ENCODE measurements around the gene SFTPD. TPM values are rescaled to one million over a fixed set of nuclear protein-coding genes. Genes with fewer than 3 reads are reported as not detected.
"Not testable (repeated sequence)": the region's sequence is repeated elsewhere in the genome, so short reads cannot be mapped to it uniquely, and the experiment has no call there.

The SFTPD gene
- 0.52 TPM for total RNA-seq

DNA sequence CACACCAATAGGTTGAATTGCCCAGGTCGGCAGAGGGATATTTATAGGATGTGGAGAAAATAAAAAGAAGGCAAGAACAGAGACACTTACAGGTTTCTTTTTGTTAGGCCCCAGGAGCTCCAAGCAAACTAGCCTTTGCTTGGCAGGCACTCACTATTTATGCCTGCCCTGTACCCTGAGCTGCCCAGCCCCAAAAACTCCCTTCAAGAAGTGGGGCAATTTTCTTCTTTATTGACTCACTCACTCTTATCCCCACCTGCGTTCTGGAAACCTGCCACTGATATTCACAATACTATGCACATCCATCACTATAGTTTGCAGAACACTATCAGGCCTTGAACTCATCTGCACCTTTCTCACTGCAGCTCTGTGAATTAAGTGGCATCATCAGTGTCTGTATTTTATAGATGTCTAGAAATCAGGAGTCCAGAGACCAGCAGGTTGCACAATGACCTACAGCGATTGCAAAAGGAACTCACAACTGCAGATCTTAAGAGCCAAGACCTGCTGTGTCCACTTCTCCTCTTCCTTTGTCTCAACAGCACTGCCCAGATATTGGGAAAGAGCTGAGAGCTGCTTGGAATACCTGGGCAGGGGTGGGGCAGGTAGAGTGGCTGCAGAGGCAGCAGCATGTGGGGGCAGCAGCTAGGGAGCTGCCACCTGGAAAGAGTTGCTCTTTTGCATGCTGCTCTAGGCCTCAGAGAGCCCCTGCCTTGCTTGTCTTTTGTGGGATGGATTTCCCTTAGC is at the start of gene SFTPD:
TSS of gene SFTPD (minus strand) at position 130 of the 747 bp plus-strand sequence. CDS start 2,446 bp downstream, outside the sequence.
- DNase-seq (ENCODE audit: low spot score), result no peak

DNA sequence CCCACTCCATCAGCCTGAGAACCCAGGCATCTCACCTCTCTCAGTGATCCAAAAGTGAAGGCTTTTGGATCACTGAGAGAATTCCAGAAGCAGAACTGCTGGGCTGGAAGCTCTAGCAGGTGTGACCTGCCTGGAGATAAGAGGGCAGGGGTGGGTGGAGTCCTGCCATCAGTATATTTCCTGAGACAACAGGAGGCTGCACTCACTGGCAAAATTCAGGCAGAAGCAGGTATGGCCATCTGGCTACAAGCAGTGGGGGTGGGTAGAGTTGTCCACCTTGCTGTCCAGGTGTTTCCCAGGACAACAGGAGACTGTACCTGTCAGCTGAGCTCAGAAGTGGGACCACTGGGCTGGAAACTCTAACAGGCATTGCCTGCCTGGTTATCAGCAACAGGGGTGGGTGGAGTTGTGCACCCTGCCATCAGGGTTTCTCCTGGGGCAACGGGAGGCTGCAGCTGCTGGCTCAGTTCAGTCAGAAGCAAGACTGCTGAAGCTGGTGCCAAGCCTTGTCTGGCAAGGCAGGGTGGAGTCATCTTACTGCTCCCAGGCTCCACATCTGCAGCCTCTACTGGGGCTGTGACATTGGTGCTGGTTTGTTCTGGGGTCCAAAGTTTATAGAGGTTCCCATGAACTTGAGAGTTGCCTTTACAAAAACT is 47.2 kb upstream of the SFTPD start:
- DNase-seq (ENCODE audit: low spot score), result no peak

DNA sequence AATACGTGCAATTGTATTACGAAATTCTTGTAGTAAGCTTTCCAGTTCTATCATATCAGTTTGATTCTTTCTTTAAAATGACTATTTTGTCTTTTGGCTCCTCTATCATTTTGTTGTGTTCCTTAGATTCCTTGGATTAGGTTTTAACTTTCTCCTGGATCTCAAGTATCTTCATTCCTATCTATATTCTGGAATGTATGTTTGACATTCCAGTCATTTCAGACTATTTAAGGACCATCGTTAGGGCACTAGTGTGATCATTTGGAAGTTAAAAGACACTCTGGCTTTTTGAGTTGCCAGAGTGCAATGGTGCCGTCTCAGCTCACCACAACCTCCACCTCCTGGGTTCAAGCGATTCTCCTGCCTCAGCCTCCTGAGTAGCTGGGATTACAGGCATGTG is 45.7 kb upstream of the SFTPD start:
- no peak for DNase-seq (ENCODE audit: low spot score)

DNA sequence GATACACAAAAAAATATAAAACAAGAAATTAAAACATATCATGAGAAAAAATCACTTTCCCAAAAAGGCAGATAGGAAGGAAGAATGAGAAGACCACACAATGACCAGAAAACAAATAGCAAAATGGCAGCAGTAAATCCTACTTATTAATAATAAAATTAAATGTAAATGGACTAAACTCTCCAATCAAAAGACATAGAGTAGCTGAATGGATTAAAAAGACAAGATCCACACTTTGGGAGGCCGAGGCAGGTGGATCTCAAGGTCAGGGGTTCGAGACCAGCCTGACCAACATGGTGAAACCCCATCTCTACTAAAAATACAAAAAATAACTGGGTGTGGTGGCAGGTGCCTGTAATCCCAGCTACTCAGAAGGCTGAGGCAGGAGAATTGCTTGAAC is 39.3 kb upstream of the SFTPD start:
- DNase-seq (ENCODE audit: low spot score), result not testable (repeated sequence)

DNA sequence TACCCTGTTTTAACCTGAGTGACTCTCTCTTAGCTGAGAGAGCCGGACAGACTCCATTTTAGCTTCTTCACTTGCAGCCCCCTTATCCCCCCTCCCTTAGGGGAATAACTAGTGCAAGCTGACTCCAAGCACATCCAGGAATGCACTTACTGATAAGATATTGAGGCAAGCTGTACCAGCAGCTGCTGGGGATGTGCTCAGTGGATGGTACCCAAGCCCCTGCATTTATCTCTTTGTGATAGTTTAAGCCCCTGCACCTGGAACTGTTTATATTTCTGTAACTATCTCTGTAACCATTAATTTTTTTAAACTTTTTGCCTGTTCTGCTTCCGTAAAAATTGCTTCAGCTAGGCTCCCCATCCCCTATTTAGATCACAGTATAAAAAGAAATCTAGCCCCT is 37.8 kb upstream of the SFTPD start:
- DNase-seq (ENCODE audit: low spot score), result not testable (repeated sequence)

DNA sequence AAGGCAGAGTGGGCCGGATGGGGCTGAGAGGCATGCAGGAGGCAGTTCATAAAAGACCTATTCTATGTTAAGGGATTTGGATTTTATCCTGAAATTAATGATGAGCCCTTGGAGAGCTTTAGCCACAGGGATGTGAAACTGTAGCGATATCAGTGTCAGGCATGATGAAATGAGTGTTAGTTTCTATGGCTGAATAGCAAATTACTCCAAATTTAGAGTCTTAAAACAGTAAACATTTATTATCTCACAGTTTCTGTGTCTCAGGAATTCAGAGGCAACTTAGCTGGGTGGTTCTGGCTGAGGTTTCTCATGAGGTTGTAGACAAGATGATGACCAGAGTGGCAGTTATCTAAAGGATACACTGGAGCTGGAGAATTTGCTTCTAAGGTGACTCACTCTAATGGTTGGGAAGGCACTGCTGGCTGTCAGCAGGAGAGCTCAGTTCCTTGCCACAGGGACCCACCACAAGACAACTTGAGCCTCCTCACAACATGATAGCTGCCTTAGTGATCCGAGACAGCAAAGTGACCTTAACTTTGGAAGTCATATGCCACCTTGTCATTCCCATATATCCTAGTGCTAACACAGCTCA is 36.7 kb upstream of the SFTPD start:
- DNase-seq (ENCODE audit: low spot score), result no peak

DNA sequence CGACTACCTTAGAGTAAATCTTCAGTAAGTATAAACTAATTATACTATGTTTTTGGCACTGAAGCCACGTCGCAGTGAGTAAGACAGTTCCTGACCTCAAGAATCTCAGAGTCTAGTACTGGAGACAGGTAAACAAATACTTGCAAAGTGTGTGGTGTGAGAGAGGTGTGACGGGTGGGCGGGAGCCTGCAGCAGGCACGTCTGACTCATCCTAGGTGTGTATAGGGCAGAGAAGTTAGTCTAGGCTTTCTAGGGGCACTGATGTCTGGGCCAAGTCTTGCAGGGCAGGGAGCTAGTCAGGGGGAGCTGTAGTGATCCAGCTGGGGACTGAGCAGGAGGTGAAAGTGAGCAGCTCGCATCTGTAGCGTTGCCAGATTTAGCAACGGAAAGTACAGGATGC is 35.9 kb upstream of the SFTPD start:
- DNase-seq (ENCODE audit: low spot score), result no peak

DNA sequence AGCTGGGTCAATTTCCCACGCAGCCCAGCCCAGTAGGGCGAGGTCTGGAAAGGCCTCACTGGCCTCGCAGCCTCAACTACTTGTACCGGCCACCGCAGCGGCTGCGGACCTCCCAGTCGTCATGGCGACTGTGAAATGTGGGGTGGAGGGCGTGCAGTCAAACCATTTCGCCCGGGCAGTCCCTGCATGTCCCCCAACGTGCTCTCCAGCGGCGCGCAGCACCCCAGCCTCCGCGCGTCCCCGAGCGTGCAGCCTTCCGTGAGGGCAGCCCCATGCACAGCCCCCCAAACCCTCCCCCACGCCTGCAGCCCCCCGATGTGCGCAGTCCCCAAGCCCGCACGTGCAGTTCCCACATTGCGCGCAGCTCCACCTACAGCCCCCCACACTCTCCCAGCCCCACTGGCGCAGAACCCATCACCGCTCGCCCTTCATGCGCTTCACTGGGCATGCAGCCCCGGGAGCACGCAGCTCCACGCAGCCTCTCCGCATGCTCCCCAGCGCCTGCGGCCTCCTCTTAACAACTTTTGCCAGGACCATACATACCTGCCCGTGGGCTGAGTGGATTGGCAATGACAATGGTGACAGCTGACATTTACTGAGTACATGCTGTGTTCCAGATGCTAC is 34.5 kb upstream of the SFTPD start:
- DNase-seq (ENCODE audit: low spot score), result no peak

DNA sequence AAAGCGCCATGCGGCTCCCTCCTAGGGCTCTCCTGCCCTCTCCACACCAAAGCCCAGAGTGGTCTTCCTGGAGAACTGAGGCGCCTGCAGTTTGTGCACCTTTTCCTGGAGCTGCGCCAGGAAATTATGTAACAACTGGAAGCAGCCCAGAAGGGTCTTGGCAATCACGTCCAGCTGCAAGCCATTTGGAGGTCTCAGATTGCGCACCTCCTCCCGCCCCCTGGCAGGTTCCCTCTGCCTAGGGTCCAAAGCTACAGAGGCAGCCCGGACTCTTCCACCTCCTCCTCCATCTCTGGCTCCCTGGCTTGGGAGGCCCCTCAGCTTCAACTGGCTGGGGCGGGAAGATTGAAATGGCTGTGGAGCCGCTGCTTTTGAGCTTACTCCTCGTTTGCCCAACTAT is 34.0 kb upstream of the SFTPD start:
- DNase-seq (ENCODE audit: low spot score), result no peak

DNA sequence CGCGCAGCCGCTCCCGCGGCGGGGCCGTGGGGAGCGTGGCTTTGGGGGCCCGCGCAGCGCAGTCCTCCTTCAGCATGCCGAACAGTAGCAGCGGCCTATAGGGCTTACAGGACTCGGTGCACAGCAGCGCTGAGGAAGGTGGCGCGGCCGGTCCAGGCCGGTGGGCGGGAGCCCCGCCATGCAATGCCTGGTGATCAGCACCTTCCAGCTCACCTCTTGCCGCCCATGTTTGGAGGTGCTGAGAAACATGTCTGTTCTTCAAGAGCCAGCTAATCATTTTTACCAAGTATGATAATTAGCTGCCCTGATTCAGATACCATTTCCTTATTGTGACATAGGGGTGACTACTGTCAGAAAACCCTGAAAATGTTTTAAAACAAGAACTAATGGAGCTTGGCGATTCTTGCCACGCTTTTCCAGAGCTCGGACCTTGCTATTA is 33.5 kb upstream of the SFTPD start:
- no peak for DNase-seq (ENCODE audit: low spot score)

DNA sequence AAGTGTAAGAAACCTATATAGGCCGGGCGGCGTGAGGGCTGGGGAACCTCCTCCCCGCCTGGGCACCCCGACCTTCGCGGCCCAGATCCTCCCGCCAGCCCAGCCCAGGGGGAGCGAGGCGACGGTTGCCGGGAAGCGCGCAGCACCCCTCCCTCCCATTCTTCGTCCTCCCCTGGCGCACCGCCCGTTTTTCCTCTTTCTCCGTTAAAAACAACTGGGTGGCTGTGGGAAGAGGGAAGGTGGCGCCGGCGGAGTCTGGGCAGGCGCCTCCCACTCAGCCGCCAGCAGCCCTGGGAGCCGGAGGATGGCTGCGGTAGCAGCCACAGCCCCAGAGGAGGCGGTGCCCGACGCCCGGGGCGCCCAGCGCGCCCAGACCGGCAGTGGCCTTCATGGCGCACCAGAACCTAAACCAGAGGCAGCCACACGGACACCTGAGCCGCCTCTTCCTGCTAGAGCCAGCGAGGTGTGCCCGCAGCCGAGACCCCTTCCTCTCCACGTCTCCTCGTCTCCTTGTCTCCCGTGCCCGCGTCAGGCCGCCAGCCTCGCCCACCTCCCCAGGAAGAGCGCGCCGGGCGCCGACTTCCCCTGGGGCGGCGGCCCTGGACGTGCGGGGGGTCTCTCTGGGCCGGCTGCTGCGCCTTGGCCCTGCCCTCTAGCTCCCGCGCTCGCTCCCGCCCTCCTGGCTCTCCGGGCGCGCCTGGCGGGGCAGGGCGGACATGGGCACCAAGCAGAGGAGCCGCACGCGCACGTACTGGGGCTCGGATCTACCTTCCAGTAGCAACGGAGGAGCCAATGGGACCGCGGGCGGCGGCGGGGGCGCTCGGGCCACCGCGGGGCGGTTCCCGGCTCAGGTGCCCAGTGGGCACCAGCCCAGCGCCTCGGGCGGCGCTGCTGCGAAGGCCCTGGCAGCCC is 32.8 kb upstream of the SFTPD start:
- peak; percentile 26 for DNase-seq (ENCODE audit: low spot score)

DNA sequence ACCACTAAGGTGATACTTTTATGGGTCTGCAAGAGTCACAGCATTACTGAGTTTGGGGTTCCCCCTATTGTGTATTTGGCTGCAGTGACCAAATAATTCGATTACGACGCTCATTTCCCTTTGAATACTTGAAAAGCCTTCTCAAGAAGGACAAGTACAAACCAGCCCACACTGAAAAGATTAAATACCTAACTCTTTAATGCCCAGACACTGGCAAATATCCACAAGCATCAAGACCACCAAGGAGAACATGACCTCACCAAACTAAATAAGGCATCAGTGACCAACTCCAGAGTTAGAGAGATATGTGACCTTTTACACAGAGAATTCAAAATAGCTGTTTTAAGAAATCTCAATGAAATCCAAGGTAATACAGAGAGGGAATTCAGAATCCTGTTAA is 31.8 kb upstream of the SFTPD start:
- DNase-seq (ENCODE audit: low spot score), result no peak

DNA sequence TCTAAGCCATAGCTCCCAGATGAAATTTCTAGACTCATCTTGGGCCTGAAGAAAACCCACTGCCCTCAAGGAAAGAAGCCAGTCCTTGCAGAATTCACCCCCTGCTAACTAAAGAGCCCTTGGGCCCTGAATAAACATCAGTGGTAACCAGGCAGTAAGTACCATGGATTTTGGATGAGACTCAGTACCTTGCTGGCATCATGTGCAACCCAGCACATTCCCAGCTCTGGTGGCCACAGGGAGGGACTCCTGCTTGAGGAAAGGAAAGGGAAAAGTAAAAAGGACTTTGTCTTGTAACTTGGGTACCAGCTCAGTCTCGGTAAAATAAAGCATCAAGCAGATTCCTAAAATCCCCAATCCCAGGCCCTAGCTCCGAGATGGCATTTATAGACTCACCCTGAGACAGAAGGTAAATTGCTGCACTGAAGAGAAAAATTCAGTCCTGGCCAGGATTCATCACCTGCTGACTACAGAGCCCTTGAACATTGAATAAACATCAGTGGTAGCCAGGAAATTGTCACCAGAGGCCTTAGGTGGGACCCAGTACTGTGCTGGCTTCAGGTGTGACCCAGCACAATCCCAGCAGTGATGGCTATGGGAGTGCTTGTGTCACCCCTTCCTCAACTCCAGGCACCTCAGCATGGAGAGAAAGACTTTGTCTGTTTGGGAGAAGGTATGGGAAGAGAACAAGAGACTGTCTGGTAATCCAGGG is 31.2 kb upstream of the SFTPD start:
- DNase-seq (ENCODE audit: low spot score), result no peak

DNA sequence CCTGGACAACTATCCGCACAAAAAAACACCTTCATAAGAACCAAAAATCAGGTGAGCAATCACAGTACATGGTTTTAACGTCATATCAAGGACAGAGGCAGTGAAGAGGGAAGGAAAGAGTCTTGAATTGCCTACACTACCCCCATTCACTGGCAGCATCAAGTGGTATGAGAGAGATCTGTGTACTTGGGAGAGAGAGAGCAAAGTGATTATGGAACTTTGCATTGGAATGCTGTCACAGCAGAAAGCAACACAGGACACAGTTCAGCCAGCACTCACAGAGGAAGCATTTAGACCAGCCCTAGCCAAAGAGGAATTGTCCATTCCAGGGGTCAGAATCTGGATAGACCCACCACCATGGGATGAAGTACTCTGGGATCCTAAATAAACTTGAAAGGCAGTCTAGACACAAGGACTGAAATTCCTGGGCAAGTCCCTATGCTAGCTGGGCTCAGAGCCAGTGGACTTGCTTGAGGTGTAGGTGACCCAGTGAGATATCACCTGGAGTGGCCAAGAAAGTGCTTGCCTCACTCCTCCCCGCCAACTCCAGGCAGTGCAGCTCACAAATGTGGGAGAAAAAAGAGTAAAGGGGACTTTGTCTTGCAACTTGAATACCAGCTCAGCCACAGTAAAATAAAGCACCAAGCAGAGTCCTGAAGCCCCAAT is 30.5 kb upstream of the SFTPD start:
- no peak for DNase-seq (ENCODE audit: low spot score)

DNA sequence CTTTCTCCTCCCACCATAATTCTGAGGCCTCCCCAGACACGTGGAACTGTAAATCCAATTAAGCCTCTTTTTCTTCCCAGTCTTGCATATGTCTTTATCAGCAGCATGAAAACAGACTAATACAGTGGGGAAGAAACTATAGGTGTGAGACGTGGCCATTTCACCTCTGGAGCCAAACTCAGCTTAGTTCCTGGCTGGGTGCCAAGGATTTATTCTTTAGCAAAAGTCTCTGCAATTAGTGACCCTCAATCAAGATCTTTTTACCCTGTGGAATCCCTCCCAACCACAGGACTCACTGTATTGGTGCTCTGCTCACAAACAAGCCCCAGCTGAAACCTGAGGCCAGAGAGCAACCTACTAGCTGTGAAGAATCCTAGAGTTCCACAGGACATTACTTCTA is 28.1 kb upstream of the SFTPD start:
- no peak for DNase-seq (ENCODE audit: low spot score)

DNA sequence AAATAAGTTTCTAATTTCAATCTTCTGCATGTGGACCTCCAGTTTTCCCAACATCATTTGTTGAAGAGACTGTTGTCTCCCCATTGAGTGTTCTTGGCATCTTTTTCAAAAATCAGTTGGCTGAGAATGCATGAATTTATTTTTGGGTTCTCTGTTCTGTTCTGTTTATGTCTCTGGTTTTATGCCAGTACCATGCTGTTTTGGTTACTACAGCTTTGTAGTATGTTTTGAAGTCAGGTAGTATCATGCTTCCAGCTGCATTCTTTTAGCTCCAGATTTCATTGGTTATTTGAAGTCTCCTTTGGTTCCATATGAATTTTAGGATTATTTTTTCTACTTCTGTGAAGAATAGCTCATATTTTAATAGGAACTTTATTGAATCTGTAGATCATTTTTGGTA is 21.2 kb upstream of the SFTPD start:
- no peak for DNase-seq (ENCODE audit: low spot score)

DNA sequence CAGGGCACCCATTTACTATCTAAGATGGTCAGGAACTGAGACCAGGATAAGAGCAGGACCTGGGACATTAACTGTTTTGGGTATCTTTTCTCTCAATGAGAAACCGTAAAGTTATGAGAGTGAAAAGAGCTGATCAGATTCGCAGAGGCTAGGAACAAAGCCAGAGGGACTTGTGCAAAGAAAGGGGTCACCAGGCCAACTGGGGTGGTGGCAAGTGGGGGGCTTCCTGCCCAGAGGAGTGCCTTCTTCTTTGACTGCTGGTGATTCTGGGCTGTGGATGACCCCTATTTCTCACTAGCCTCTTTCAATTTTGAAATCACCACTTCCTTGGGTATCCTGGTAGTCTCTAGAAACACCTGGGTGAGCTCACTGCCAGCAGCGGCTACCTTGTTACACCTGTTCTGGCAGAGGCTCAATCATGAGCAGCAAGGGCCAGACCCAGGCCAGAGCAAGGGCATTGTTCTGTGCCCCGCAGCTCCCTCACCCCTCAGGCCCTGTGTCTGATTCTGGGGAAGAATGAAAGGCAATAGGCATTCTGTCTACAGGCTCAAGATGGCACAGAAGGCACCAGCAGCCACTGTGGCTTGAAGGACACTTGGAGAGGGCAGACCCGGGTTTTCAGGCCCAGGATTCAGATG is 999 bp downstream of the SFTPD start:
- DNase-seq (ENCODE audit: low spot score), result peak; percentile 7

DNA sequence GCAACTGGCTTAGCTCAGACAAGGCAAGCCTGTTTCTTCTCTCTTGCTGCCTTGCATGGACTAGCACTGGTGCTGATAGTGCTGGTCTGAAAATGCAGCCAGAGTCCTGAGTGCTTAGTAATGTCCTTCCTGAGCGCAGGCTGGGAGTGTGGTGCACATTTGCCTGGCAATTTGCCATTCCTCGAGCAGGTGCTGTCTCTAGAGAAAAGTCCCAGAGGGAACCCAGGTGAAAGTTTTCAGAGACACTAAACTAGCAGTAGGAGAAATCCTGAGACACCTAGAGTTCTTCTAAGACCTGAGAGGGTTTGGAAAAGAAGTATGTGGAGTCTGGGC is 1.9 kb downstream of the SFTPD start:
- DNase-seq (ENCODE audit: low spot score), result peak; percentile 4

DNA sequence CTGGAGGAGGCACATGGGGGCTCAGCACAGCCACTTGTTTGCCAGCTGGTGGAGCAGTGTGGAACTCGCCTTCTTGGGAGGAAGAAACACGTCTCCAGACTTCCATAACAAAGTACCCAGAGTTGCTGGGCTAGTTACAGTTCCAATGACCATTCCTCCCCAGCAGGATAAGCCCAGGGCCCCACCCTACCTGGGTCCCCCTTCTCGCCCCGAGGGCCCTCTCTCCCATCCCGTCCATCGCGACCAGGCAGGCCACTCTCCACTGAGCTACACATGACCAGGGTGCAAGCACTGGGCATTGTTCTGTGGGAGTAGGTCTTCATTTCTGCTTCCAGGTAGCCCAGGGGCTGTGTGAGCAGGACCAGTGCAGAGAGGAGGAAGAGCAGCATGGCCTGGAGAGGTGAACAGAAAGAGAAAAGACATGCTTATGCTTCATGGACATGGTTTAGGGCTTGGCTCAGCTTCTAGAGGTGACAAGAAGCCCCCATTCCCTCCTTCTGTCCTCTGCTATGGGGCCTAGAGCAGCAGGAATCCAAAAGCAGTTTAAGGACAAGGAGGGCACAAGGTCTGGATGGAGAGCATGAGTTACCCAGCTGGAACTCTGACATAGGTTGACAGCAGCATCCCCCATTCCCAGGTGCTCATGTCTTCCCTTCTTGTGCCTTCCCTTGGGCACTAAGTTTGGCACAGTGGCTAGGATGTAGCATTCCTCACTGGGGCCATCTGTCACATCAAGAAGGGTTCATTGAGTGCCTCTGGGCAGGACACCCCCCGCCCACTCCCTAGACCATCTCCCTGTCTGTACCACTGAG is 2.4 kb downstream of the SFTPD start:
- peak; percentile 4 for DNase-seq (ENCODE audit: low spot score)
